LNCAP (cell line): ENCODE results near the gene TMA7.
A peak's percentile ranks its signal among the peaks of the same experiment; 100 is the strongest.

Source experiments
- CTCF ChIP-seq: fragments of 450-650 bp; IDR thresholded peaks from 2 replicates; pipeline ENCODE4 v1.5.1; 2017; ENCODE audit warnings: mild to moderate bottlenecking

TMA7 gene

GRCh38 chr3:48416546-48416945 is 23.5 kb upstream of the TMA7 start:
- TF ChIP-seq CTCF: no peak

DNA sequence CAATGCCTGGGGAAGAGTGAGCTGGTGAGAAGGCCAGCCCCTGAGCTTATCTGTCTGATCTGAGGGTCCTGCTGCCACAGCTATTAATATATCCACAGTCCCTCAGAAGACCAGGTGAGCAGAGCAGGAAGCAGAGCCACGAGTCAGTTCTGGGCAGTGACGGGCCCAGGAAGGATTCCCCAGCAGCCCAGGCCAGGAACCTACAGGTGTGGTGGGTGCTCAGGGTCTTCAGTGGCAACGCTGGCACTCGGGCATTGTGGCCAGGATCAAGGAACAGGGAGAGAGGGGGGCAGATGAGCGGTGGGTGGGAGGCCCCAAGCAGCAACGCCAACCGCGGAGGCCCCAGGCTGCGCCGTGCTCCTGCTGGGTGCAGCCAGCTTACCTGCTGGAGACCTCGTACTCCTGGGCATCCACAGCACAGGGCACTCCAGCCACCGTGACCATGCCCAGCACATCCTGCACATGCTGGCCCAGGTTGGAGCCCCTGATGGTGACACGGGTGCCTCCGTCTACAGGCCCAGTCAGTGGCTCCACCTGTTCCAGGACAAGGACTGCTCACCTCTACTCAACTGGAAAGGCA is 22.4 kb upstream of the TMA7 start:
- TF ChIP-seq CTCF: no peak

DNA sequence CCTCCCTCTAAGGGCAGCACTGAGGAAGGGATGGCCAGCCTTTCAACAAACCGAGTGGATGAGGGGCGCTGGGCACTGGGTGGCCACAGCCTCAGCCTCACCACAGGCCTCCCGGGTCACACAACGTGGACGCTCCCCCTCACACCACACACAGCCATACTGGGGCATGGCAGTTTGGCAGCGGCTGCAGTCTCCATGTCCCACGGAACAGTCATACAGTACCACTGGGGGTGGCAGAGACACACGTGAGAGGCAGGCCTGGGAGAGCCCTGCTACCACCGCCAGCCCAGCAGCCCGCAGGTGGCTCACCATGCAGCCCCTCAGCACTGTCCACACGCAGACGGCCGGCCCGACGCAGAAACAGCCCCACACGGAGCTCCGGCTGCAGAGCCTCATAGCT is 21.9 kb upstream of the TMA7 start:
- TF ChIP-seq CTCF: no peak

GRCh38 chr3:48418651-48419050 is 21.4 kb upstream of the TMA7 start:
- TF ChIP-seq CTCF: no peak

DNA sequence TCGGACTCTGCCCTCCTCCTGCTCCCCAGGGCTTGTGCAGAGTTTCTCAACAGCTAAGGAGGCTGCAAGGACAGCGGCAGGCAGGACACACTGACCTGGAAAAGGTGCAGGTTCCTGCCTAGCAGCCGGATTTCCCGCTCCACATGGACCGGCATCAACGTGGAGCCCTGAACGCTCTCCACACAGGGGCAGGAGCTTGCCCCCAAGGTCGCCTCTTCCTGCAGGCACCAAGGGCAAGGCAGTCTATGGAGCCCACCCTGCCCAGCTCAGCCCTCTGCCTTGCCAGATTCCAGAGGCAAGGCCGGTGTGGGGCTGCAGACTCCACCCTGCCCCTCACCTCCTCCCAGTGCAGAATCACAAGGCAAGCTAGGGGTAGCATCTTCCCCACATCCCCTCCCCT is 20.9 kb upstream of the TMA7 start:
- TF ChIP-seq CTCF: no peak

DNA sequence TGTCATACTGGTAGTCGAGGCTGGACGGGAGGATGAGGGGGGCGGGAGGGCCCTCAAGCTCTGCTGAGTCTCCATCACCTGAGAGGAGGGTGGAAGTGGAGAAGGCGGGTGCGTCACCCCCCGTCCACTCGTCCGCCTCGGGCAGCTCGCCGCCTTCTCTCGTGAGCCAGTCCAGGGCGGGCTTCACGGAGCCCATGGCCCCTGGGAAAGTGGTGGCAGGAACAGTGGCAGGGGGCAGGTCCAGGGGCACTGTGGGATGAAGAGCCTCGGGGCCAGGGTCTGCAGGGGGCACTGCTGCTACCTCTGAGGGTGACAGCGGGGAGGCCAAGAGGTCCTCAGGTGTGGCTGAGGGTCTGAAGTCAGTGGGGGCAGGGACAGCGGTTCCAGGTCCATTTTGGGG is 20.5 kb upstream of the TMA7 start:
- no peak for TF ChIP-seq CTCF

DNA sequence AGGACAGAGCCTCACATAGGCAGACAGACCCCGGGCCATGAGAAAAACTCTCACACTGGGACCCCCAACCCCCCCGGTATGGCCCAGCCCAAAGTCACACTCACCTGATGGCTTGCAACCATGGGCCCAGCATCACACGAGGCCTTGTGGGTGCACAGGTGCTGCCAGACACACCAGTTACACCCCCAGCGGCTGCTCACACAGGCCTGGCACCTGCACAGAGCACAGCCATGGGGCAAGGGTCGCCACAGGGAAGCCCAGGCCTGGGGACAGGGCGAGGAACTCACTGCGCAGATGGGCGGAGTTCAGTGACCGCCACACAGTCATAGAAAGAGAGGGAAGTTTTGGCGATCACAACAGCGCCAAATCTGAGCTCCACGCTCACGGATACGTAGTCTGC is 19.5 kb upstream of the TMA7 start:
- TF ChIP-seq CTCF: no peak

- 0 out of 2 replicates have a peak, but pooled peaks have one; percentile 13 for TF ChIP-seq CTCF
Observed at GRCh38 chr3:48422272-48422671, 17.8 kb upstream of the TMA7 start.
